ENCODE data around the gene AKR1A1.
"Not testable (repeated sequence)": the region's sequence is repeated elsewhere in the genome, so short reads cannot be mapped to it uniquely, and the experiment has no call there.

The AKR1A1 gene

GRCh38 chr1:45550401-45551351 lies at the start of gene AKR1A1:
TSS of gene AKR1A1 (plus strand) at chr1:45550826. CDS start at chr1:45561795, 10,969 bp downstream.
- no peak for FAIRE-seq

- FAIRE-seq = no peak
Measured at GRCh38 chr1:45501505-45501859, 49.1 kb upstream of the AKR1A1 start.

- no peak for FAIRE-seq
Measured at GRCh38 chr1:45503462-45504360, 46.9 kb upstream of the AKR1A1 start.

- FAIRE-seq = no peak
Measured at GRCh38 chr1:45507195-45507594, 43.4 kb upstream of the AKR1A1 start.

- no peak for FAIRE-seq
Measured at GRCh38 chr1:45507893-45508292, 42.7 kb upstream of the AKR1A1 start.

- no peak for FAIRE-seq
Measured at GRCh38 chr1:45508295-45509151, 42.1 kb upstream of the AKR1A1 start.

GRCh38 chr1:45510036-45510971 lies 40.3 kb upstream of the AKR1A1 start:
- no peak for FAIRE-seq

GRCh38 chr1:45510972-45511527 lies 39.6 kb upstream of the AKR1A1 start:
- no peak for FAIRE-seq

- FAIRE-seq = no peak
Measured at GRCh38 chr1:45512641-45513054, 38.0 kb upstream of the AKR1A1 start.

GRCh38 chr1:45513532-45514260 lies 36.9 kb upstream of the AKR1A1 start:
- FAIRE-seq = not testable (repeated sequence)

- no peak for FAIRE-seq
Measured at GRCh38 chr1:45516036-45516435, 34.6 kb upstream of the AKR1A1 start.

GRCh38 chr1:45516465-45516864 lies 34.2 kb upstream of the AKR1A1 start:
- no peak for FAIRE-seq

- FAIRE-seq = not testable (repeated sequence)
Measured at GRCh38 chr1:45518366-45518765, 32.3 kb upstream of the AKR1A1 start.

- FAIRE-seq = no peak
Measured at GRCh38 chr1:45518910-45519309, 31.7 kb upstream of the AKR1A1 start.

- not testable (repeated sequence) for FAIRE-seq
Measured at GRCh38 chr1:45519774-45520173, 30.9 kb upstream of the AKR1A1 start.

GRCh38 chr1:45521413-45522323 lies 29.0 kb upstream of the AKR1A1 start, which contains the start of gene PRDX1:
TSS of gene PRDX1 (minus strand) at chr1:45521884. CDS start at chr1:45519043, 2,841 bp downstream.
- FAIRE-seq = peak; percentile 25

GRCh38 chr1:45522324-45523104 lies 28.1 kb upstream of the AKR1A1 start:
- FAIRE-seq = no peak

GRCh38 chr1:45523516-45523915 lies 27.1 kb upstream of the AKR1A1 start:
- not testable (repeated sequence) for FAIRE-seq

Data from A204.1 (cell line).